Peyer's patch (tissue), 4 donors: ENCODE measurements around the gene GNAZ.

Source experiments
- POLR2A ChIP-seq, 2 donors: fragments of 450-650 bp; IDR thresholded peaks; one replicate each; pipeline ENCODE4 v1.5.1; 2017; ENCODE audit warnings: antibody characterized with exemption in 2 of 2, mild to moderate bottlenecking in 2 of 2, moderate library complexity in 2 of 2
- TF ChIP-seq, protein P1 (sequence below), 6 experiments: fragments of 450-650 bp in 4 of 6; fragments of 200-600 bp in 2 of 6; sonication (generic) in 1 of 6; IDR thresholded peaks; one replicate each; pipeline ENCODE4 v1.5.1; 2017 to 2019; ENCODE audit warnings: antibody characterized with exemption in 6 of 6, mild to moderate bottlenecking in 3 of 6, moderate library complexity in 1 of 6

DNA sequence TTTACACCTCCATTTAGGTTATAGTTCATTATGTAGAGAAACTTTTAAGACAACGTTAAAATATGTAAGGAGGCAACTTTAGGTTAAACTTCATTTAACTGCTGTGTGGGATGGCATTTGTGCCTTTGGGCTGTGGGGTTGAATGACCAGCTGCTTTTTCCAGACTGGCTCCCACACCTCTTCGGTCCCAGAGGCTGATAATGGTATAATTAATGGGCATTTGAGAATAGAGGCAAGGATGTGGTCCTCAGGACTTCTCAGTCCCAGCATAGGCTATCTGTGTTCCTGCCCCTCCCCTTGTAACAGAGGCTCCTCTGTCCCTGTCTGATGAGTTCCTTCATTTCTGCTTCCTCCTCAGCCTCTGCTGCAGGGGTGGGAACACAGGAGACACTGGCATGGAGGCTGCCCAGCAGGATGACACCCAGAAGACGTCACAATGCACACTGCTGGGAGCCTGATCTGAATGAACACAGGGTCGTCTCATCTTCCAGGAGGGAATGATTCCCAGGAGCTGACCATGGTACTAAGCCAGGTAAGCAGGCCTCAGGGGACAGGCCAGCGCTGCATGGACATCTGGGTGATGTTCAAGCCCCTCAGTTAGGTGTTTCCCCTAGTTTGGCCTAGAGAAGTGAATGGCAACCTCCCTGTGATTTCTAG lies 17.1 kb upstream of the GNAZ start:
- no peak for TF ChIP-seq POLR2A (IDR thresholded peaks at IDR 0.05)
- TF ChIP-seq, protein P1, sequence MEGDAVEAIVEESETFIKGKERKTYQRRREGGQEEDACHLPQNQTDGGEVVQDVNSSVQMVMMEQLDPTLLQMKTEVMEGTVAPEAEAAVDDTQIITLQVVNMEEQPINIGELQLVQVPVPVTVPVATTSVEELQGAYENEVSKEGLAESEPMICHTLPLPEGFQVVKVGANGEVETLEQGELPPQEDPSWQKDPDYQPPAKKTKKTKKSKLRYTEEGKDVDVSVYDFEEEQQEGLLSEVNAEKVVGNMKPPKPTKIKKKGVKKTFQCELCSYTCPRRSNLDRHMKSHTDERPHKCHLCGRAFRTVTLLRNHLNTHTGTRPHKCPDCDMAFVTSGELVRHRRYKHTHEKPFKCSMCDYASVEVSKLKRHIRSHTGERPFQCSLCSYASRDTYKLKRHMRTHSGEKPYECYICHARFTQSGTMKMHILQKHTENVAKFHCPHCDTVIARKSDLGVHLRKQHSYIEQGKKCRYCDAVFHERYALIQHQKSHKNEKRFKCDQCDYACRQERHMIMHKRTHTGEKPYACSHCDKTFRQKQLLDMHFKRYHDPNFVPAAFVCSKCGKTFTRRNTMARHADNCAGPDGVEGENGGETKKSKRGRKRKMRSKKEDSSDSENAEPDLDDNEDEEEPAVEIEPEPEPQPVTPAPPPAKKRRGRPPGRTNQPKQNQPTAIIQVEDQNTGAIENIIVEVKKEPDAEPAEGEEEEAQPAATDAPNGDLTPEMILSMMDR (IDR thresholded peaks at IDR 0.05), result no peak
